Measurements from ENCODE around the gene CTLA4. TPM values are rescaled to one million over a fixed set of nuclear protein-coding genes. Genes with fewer than 3 reads are reported as not detected.

Gene CTLA4
- total RNA-seq: not detected in 2 replicates

GRCh38 chr2:203867561-203868200 is at the start of gene CTLA4:
Gene CTLA4, plus strand, starts transcription at chr2:203867771. Its CDS starts 172 bp downstream, at chr2:203867943.

Other genes starting within 250 kb of the CTLA4 start
- gene CD28, start 161.1 kb upstream of the CTLA4 start, total RNA-seq: not detected in 2 replicates
- gene ICOS, start 69.0 kb downstream of the CTLA4 start, total RNA-seq: not detected in 2 replicates

All from epithelial cell of umbilical artery (primary cell).